Measurements from ENCODE around the gene UNC5B. TPM values are rescaled to one million over a fixed set of nuclear protein-coding genes. Genes with fewer than 3 reads are reported as not detected.

Gene UNC5B
- total RNA-seq, 1 donor: 9.9 TPM

- peak overlapping the region; percentile 42 for H3K4me3 ChIP-seq (ENCODE audit: low read depth, low read length)
- no peak for TF ChIP-seq CTCF (IDR thresholded peaks at IDR 0.05; ENCODE audit: insufficient read depth, low read depth, low read length)
- DNase-seq (ENCODE audit: low read depth): peak; percentile 79
Measured at GRCh38 chr10:71243756-71244395, 31.5 kb downstream of the UNC5B start.

GRCh38 chr10:71244431-71245419 lies 32.4 kb downstream of the UNC5B start:
- peak overlapping the region; percentile 42 for H3K4me3 ChIP-seq (ENCODE audit: low read depth, low read length)
- no peak for TF ChIP-seq CTCF (IDR thresholded peaks at IDR 0.05; ENCODE audit: insufficient read depth, low read depth, low read length)
- peak; percentile 96 for DNase-seq (ENCODE audit: low read depth)

- no peak overlapping the region for H3K4me3 ChIP-seq (ENCODE audit: low read depth, low read length)
- TF ChIP-seq CTCF (IDR thresholded peaks at IDR 0.05; ENCODE audit: insufficient read depth, low read depth, low read length): no peak
- no peak for DNase-seq (ENCODE audit: low read depth)
Measured at GRCh38 chr10:71245420-71246325, 33.3 kb downstream of the UNC5B start.

- TF ChIP-seq CTCF (IDR thresholded peaks at IDR 0.05; ENCODE audit: insufficient read depth, low read depth, low read length): no peak
- DNase-seq (ENCODE audit: low read depth): no peak
- H3K4me3 ChIP-seq (ENCODE audit: low read depth, low read length): no peak overlapping the region
Measured at GRCh38 chr10:71246591-71247413, 34.4 kb downstream of the UNC5B start.

- no peak for TF ChIP-seq CTCF (IDR thresholded peaks at IDR 0.05; ENCODE audit: insufficient read depth, low read depth, low read length)
- no peak for DNase-seq (ENCODE audit: low read depth)
- H3K4me3 ChIP-seq (ENCODE audit: low read depth, low read length): no peak overlapping the region
Measured at GRCh38 chr10:71247414-71247705, 35.0 kb downstream of the UNC5B start.

GRCh38 chr10:71247804-71248203 lies 35.4 kb downstream of the UNC5B start:
- TF ChIP-seq CTCF (IDR thresholded peaks at IDR 0.05; ENCODE audit: insufficient read depth, low read depth, low read length): no peak
- H3K4me3 ChIP-seq (ENCODE audit: low read depth, low read length): no peak overlapping the region
- DNase-seq (ENCODE audit: low read depth): no peak

All from fibroblast of villous mesenchyme (primary cell).